Measurements from ENCODE around the gene RERG.

DNA sequence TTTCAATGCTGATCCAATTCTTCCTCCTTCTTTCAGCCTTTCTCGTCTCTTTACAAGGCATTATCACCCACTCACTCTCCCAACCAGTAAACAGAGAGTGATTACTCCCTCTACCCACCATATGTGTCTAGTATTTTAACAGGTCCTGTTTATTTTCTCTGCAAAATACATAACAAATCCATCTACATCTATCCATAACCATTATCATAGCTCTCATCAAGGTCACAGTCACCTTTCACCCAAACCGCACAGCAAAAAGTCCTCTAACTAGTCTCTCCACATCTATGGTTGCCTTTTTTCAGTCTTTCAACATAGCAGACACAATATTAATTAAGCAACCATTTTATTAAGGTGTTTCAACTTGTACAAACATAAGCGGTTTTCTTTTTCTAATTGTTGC lies 21.9 kb upstream of the RERG start:
- TF ChIP-seq, protein P1, sequence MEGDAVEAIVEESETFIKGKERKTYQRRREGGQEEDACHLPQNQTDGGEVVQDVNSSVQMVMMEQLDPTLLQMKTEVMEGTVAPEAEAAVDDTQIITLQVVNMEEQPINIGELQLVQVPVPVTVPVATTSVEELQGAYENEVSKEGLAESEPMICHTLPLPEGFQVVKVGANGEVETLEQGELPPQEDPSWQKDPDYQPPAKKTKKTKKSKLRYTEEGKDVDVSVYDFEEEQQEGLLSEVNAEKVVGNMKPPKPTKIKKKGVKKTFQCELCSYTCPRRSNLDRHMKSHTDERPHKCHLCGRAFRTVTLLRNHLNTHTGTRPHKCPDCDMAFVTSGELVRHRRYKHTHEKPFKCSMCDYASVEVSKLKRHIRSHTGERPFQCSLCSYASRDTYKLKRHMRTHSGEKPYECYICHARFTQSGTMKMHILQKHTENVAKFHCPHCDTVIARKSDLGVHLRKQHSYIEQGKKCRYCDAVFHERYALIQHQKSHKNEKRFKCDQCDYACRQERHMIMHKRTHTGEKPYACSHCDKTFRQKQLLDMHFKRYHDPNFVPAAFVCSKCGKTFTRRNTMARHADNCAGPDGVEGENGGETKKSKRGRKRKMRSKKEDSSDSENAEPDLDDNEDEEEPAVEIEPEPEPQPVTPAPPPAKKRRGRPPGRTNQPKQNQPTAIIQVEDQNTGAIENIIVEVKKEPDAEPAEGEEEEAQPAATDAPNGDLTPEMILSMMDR (IDR thresholded peaks at IDR 0.05) = no peak
- no peak for TF ChIP-seq POLR2A (IDR thresholded peaks at IDR 0.05)

Data from lower leg skin (tissue), 3 donors.